ENCODE data around the gene P3H2.

Gene P3H2

DNA sequence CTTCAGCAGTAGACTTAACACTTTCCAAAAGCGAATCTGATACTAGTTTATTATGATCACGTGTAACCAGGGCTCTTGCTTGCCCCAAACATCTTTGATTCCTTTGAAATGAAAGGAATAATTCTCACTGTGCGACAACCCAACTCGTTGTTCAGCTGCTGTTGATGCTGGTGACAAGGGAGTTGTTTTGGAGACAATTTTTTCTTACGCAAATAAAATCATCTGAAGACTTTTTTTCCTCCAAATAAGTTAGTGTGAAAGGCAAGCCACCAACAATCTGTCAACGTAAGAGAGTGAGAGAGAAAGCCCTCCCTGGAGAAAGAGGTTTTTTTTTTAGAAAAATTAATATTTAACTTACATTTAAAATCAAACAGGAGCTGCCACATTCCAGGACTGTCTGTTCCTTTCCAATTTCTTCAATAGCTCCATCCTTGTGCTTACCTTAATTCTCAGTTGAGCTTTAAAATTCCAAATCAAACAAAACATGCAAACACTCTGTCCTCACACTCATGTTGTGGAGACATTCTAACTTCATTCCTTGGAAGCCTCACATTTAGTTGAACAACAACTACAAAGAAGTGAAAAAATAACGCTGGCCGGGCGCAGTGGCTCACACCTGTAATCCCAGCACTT lies 4.9 kb upstream of the P3H2 start:
- DNase-seq: no peak

DNA sequence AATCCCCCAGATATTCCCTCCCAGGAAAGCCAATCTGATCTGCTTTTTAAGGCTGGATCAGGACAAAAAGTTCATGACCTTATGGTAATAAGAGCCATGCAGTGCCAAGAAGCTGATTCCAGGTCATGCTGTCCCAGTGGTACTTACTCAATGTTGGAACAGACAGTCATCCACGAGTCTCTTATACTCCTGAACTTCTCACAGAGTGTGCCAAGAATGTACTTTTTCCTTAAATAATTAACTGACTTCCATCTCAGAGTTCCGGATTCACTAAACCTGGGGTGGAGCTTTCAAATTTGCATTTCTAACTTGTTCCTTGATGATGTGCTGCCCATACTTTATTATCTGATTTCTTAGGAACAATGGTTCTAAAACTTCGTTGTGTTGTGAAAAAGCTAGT lies 3.4 kb upstream of the P3H2 start:
- no peak for DNase-seq

DNA sequence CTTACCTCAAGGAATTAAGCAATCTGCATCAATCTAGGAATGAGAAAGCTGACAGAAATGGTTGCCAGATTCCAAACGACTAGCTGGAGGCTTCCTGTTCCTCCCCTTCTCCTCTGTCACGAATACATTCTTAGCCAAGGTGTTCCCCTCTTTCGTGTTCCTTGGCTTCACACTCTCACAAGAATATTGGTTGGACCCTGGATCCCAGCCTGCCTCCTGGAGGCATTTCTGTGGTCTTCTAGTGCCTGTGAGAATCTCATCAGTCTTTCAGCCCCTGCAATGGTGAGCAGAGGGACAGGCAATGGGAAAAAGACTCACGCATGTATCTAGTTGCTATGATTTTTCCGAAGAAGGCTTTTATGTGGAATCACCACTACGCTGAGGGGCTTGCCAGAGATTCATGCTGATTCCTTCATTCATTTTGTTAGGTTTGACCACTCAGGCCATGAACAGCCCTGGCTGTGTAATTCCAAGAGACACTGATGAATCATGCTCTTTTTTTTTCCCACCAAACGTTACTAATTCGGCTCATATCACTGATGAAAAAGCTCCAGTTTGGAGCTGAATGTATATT lies 1.6 kb upstream of the P3H2 start:
- no peak for DNase-seq

DNA sequence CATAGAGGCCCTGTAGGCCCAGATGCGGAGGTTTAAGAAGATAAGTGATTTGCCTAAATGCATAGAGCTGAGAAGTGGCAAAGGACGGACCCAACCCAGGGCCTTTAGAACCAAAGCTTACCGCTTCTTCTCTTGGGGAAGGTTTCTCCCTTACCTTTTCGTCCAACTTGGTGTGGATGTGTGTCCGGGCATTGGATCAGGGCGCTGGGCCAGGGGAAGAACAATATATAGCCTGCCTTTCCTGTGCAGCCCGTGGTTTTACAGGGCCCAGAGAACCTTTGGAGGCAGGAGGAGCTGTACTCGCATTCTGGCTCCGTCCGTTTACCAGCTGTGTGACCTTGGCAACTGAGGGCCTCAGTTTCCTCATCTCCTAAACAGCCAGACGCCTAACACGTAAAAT lies 686 bp upstream of the P3H2 start:
- DNase-seq: no peak

DNA sequence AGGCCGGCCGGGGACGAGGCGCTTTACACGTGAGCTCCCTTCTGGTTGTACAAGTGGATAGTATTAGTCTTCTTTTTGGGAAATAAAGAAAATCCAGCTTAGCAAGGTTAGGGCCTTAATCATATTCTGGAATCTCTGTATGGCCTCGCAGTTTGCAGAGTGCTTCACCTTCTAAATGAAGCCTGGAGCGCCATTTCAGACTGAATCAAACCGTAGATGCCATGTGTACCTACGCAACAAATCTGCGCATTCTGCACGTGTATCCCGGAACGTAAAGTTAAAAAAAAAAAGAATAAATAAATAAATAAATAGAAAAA lies 322 bp upstream of the P3H2 start:
- DNase-seq: no peak

DNA sequence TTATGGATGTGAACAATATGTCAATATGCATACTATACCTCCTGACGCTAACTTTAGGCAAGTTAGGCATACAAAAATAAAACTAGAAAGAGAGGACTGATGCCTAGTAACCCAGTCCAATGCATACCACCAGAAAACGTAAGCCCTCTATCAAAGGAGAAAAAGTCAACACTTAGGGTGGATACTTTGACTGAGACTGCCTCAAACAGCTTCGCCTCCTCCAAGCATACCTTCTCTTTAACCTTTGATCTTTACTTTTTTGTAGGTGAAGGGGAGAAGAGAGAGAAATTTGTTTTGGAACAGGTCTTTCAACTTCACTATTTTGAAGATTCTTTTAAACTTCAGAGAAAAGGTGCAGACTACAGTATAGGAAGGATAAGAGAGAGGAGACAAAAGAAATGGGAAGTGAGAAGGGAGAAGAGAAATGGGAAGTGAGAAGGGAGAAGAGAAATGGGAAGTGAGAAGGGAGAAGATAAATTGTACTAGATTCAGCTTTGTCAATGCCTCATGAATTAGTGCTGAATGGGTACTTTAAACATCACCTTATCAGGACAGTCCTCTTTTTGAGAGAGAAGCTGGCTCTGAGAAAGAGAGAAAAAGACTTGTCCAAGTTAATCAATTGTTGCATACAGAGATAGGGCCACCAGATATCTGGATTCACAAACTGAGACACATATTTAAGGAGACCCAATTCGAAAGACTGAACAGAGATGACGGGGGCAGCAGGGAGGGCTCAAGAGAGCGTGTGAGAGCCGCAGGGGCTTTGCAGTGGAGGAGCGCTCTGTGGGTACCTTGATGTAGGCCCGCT lies 1.0 kb downstream of the P3H2 start:
- no peak for DNase-seq

DNA sequence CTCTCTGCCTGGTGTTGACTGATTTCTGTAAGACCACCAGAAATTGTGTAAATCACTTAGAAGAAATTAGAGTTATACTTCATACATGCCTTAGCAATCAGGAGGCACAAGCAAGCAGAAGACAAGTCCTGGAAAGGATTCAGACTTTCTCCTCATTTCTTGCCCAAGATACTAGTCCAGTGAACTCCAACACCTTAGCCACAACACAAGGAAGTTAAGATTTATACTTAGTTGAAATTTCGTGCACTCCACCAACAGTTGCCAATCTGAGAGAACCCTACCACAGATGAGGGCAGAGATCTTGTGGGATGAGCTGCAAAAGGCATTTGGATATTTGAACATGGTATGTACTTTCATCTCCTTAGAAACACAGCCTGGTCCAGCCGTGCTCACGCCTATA lies 2.3 kb downstream of the P3H2 start:
- no peak for DNase-seq

DNA sequence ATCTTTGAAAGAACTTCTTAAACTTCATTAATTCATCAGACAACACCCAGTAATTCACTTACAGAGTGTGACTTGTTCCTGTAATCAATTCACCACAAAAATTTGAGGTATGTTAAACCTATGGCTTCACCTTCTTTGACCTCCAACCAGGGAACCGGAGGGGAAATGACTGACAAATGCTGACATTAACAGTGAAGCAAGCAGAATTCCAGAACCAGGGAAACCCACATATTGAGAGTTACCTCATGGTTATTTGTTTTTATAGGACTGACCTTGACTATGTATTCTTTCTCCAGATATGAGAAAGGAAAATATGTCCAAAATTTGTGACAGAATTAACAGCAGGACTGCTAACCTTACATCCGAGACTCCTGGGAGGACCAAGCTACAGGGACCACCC lies 2.7 kb downstream of the P3H2 start:
- DNase-seq: no peak

DNA sequence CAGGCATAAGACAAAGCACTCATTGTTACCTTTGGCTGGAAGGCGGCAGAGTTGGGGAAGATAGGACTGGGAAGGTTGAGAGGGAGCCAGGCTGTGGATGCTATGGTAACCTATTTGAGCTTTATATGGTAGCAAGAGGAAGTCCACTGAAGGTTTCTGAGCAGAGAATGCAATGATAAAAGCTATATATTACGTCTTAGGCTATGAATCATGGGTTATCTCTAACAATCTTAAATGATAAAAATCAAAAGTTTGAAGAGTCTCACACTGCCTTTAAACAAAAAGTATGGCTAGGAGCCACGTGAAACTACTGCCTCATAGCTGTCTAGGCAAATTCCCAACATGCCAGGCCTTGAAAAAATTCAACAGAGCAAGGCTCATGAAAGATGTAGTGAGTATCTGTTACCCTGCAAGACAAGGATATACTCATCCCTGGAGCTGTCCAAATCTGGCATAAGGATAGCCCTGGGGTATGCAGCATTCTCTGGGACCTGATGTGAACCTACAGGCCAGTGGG lies 4.1 kb downstream of the P3H2 start:
- DNase-seq: no peak

DNA sequence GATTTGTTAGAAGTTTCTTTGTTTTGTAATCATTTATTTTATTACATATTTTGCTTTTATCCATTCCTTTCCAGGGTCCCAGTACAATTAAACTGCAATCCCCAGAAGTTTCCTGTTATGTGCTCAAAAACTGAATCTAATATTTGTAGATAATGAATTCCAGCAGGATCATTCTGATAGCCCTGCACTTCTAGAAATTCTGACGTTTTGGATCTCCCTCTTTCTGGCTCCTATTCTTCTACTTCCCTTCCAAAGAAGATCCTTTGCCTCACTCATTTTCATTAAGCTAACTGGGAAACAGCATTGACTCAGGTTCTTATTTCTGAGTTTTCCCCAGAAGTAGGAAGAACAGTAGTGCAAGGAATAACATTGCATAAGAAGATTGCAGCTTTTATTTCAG lies 9.9 kb downstream of the P3H2 start:
- no peak for DNase-seq

DNA sequence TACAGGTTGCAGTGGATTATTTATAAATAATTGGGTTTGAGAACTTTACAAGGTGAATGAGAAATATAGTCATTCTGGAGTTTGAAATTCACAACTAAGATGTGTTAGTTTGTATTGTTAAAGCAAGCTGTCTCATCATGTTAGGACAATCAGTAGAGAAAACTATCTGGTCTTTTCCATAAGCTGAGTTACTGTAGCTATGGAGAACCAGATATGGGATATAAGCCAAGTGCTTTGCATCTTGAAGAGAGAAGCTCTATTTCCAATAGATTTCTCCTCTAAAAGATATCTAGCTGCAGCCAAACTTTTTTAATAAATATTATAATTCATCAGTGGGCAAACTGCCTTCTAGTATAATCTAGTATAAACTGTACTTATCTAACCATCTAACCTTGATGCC lies 11.3 kb downstream of the P3H2 start:
- DNase-seq: no peak

DNA sequence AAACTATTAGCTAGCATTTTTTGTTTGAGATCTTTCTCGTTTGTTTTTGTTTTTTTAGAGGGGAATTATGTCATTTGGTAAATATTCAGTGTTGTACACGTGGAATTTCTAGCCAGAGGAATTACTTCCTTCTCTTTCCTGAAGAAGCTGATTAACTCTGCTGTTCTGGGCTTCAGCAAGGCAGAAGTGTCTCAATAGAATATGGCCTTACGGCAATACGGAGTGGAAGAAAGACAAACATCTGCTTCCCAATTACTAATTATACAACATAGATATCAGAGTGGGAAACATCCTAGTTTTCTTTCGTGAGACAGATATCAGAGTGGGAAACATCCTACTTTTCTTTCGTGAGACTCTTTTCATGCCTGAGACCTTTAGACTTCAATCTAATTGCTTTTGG lies 11.9 kb downstream of the P3H2 start:
- DNase-seq: no peak

DNA sequence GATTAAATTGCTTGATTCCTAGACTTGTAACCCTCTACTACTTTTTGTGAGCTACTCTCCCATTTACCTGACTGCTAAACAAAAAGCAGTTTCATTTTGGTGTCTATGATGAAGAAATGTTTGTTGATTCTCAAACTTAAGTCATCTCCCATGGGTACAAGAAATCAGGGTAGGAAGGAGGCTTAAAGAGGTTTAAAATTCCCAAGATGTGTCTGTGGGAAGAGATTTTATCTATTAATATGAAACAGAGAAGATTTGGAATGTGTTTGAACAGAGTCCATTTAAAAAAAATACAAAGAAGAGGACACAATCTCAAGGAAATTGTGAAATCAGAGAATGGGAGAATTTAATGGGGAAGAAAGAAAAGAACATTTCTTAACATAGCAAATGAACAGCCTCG lies 14.8 kb downstream of the P3H2 start:
- no peak for DNase-seq

DNA sequence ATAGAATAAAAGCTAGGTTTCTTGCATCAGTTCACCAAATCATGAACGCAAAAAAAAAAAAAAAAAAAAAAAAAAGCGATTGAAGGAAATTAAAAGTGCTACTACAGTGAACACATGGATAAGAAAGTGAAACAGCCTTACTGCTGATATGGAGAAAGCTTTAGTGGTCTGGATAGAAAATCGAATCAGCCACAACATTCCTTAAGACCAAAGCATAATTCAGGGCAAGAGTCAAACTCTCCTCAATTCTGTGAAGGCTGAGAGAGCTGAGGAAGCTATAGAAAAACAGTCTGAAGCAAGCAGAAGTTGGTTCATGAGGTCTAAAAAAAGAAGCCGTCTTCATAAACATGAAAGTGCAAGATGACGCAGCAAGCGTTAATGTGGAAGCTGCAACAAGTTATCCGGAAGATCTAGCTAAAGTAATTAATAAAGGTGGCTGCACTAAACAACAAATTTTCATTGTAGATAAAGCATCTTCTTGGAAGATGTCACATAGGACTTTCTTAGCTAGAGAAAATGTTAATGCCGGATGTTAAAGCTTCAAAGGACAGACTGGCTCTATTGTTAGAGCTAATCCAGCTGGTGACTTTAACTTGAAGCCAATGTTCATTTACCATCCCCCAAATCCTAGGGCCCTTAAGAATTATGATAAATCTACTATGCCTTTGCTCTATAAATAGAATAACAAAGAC lies 19.2 kb downstream of the P3H2 start:
- no peak for DNase-seq

DNA sequence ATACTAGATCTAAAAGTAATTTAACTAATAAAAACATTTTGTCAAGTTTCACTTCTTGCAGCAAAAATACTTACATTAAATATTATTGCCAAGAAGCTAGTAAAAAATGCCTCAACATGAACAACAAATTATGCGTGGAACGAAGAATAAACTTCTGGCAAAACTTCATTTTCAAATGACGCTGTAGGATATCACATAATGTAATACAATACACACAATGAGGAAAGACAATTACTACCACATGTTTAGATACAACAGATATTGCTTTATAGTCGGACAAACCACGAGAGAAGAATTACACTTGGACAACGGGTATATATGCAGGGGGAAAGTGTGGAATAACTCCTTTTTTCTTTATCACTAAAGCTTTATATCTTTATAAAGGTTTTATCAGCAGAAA lies 21.6 kb downstream of the P3H2 start:
- no peak for DNase-seq

DNA sequence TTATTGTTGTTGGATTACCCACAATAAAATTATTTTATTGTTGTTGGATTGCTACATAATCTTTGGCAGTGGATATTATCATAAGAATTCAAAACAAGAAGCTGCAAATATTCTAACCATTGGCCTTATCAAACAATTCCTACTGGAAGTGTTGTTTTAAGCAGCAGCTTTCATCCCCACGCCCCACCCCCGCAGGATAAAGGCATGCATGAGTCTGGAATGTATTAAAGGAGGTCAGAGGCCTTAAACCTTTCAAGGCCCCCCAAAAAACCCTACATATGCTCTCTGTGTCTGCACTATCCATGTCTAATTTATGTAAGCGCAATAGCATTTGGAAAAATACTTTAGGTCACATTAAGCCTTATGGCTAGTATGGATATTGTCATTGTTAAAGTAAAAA lies 23.1 kb downstream of the P3H2 start:
- DNase-seq: no peak

DNA sequence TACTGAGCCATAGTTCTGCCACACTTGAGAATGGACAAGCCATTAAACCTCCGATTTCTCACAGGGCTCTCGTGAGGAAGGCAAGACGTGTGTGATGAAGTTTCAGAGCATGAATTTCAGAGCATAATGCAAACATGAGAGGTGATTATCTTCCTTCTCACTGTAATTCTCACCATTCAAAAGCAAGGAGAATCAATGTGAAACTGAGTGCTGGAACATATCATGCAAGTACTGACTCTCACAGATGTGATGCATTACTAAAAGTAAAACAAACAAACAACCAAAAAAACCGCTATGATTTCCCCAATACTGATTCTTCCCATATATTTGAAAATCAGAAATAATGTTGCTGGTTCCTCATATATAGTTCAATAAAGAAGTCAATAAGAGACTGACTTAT lies 23.7 kb downstream of the P3H2 start:
- DNase-seq: no peak

DNA sequence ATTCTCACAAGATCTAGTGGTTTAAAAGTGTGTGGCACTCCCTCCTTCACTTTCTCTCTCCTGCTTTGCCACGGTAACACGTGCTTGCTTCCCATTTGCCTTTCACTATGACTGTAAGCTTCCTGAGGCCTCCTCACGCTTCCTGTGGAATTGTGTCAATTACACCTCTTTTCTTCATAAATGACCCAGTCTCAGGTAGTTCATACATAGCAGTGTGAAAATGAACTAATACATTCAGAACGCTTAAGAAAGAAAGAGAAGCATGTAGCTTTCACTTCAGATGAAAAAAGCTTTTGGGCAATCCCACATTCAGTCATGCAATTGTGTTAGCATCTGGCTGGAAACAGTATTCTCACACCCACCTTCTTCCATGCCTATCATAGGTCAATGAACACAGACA lies 24.4 kb downstream of the P3H2 start:
- DNase-seq: no peak

DNA sequence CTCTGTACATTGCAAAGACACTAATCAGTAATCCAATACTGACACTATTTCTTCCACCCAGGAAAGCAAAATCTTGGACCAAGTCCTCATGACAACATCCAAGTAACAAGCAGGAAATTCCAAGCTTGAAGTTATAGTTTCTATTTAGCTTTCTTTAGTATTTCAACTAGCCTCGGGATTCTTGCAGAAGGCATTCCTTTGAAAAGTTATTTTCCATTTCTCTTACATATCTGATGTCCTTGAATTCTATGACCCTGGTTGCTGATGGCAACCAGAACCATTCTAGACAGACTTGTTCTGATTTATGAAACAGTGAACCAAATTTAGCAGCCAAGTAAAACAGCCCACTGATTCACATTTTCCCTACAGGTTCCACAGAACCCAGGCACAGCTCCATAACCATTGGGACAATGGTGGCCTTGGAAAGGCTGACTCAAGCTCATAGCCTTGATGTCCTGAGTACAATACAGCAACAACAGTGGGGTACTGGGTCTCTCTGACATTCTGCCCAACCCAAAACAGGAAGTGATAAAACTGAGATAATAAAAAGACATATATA lies 26.5 kb downstream of the P3H2 start:
- no peak for DNase-seq

DNA sequence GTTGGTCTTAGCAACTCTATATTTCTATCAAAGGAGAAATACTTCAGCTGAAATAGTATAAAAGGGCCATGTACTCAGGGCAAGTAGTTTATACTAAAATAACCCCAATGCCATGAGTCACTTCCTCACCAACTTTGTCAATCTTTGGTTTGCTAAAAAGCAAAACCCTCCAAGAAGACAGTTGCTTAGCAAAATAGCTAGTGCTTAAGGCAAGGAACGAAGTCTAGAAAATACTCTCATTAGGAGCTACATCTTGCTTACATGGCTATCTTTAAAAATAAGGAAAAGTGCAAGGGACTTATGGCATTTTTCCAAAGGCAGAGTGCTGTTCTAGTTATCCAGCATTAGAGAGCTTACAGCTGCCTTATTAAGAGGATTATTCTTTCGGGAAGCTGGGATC lies 28.4 kb downstream of the P3H2 start:
- DNase-seq: no peak

DNA sequence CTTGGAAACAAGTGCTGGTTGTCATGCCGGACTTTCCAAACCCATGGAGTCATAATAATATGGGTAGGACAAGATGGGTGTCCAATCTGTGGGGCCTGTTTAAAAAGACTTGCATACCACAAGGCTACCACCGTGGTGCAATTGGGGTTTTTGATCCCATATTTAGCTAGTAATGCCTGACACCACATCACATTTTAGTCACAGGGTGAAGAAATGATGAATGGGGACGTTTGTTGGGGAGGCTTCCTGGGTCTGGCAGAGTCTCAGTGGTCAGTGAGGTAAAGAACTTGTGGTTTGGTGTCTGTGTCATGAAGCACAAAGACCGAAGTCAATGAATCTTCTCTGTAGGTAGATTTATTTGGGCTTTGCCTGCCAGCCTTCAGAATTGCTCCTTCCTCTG lies 31.0 kb downstream of the P3H2 start:
- DNase-seq: no peak

DNA sequence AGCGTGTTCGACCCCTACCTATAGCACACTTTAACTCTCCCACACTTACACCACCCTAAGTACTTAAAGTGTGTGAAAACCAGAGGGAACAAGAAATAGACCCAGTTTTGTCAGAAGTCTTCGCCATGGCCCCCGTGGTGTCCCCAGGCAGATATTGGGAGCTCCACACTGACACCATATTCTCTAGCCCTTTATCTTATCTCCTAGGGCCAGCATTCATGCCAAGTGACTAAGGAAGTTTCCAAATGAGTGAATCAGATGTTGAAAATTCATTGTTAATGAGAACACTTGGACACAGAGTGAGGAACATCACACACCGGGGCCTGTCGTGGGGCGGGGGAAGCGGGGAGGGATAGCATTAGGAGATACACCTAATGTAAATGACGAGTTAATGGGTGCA lies 31.8 kb downstream of the P3H2 start:
- no peak for DNase-seq

DNA sequence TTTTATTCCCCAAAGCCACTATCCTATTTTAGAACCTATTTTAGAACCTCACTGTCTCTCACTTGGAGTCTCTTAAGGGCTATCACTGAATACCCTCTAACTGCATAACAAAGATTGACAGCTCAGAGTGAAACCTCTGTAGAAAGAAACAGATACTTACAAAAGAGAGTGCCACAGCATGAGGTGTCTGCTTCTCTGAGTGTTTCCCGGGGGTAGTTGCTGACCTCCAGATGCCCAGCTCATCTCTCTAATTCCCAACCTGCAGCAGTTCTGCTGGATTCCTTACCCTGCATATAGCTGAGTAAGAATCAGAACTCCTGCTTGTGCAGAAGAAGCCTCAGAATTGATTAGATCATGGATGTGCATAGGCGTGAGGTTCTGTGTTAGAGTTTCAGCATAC lies 34.5 kb downstream of the P3H2 start:
- DNase-seq: no peak

DNA sequence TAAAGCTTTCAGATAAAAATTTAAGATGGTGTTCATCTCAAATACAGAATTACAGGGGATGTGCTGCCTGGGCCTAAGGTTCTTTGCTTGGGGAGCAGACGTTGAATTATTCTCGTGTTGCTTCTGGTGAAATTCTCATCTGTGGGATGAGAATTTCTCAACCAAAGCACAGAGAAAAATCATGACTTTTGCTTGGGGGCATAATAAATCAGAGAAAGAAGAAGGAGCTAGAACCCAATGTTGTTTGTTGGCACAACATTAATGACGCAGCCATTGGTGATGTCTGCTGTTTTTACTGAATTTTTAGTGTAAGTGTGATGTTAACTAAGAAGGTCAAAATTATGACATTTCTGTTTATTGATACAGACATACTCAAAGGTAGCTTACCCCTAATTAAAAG lies 35.7 kb downstream of the P3H2 start:
- DNase-seq: no peak
